ENCODE data around the gene KICS2. TPM values are rescaled to one million over a fixed set of nuclear protein-coding genes. Genes with fewer than 3 reads are reported as not detected.

The KICS2 gene
- total and polyA plus RNA-seq, 9 of the 15 experiments (the other 6 are each of a cell fraction or from before 2014, with no cell fraction given): 2.3 to 6.4 (median 5.5) TPM

GRCh38 chr12:64218597-64218996 is 3.5 kb downstream of the KICS2 start (continued):
- peak; percentile 52 for TF ChIP-seq ZNF384 (IDR thresholded peaks at IDR 0.05; ENCODE audit: low read depth, low read length)
- no peak for TF ChIP-seq BCLAF1 (IDR thresholded peaks at IDR 0.05; ENCODE audit: borderline replicate concordance in 1 of 2, control insufficient read depth in 1 of 2, low read depth in 2 of 2, low read length in 1 of 2)
- TF ChIP-seq ZNF398 (CRISPR knock-in tag; IDR thresholded peaks at IDR 0.05): no peak
- no peak for TF ChIP-seq ZNF449 (CRISPR knock-in tag; IDR thresholded peaks at IDR 0.05)

All from K562 (cell line).